Activated T-cell treated with anti-CD3 and anti-CD28 coated beads for 1 hour (primary cell): ENCODE measurements around the gene CRY1.
A peak's percentile ranks its signal among the peaks of the same experiment; 100 is the strongest.

ENCODE experiments used
- DNase-seq: peaks from one replicate; pipeline ENCODE4 v3.0.0-alpha.2; 2020; ENCODE audit warnings: low read depth

Gene CRY1

DNA sequence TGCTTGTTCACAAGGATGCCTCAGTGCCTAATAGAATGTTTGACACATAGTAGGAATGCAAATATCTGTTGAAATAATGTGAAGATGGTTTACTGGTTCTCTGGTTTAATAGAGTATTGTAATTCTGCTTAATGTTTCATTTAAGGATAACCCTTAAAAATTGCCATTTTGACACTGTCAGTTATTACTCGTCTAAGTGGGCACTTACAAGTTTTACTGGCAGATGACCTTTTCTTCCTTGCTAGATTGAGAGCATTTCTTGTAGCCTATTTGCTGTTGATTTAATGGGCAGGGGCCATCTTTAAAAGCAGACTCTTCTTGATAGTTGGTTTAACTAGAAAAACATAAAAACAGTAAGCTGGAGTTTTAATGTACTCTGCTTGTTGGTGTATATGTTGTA, 135.8 kb downstream of the CRY1 start:
- DNase-seq: no peak

DNA sequence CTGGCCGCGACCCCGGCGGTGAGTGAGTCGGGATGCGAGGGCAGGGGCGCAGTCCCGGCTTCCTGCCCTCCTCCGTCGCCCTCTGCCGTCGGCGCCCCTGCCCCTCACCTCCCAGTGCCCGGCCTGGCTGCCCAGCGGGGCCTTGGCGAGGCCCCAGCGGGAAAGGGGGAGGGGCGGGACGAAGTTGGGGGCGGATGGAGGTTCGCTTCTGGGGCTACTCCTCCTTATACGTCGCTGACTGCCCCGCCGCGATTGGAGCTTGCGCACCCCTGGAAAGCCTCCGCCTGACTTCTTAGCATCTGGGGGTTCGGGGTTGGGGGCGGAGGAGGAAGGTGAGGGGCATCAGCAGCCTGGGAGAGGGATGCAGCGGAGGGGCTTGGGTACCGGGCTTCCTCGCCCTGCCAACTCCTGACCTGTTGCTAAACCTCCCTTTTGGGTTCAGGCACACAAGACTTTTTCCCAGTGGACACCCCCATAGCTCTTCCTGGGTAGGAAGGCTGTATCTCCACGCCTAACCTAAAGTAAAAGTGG, 137.2 kb downstream of the CRY1 start:
- peak; percentile 33 for DNase-seq

DNA sequence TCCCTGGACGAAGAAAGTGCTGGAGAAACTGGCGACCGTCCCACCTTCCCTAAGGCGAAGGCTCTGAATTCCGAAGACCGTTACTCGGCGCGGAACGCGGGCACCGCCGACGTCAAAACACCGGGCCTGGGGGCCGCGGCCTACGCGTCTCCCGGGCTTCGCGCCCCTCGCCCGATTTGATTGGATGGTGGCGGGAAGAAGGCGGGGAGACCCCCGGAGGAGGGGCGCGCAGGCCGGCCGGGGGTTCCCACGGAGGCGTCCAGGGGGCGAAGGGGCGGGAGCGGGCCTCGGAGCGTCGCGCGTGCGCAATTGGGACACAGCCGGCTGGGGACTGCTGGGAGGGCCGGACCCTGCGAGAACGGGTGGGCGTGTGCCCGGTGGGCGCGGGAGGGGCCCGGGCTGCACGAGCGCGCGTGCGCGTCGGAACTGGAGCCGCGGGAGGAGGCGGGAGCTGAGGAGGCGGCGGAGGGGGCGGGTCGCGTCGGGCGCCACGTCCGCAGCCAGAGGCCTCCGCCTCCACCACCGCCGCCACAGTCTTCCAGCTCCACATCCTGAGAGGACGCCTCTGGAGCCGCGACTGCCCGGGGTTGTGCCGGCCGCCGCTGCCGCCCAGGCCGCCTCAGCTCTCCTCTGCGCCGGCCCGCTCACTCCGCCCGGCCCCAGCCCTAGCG, 137.8 kb downstream of the CRY1 start, which contains the start of gene TMEM263:
TSS of gene TMEM263 (plus strand) at position 531 of the 671 bp plus-strand sequence. CDS start 11,210 bp downstream, outside the sequence.
- DNase-seq: peak; percentile 83

DNA sequence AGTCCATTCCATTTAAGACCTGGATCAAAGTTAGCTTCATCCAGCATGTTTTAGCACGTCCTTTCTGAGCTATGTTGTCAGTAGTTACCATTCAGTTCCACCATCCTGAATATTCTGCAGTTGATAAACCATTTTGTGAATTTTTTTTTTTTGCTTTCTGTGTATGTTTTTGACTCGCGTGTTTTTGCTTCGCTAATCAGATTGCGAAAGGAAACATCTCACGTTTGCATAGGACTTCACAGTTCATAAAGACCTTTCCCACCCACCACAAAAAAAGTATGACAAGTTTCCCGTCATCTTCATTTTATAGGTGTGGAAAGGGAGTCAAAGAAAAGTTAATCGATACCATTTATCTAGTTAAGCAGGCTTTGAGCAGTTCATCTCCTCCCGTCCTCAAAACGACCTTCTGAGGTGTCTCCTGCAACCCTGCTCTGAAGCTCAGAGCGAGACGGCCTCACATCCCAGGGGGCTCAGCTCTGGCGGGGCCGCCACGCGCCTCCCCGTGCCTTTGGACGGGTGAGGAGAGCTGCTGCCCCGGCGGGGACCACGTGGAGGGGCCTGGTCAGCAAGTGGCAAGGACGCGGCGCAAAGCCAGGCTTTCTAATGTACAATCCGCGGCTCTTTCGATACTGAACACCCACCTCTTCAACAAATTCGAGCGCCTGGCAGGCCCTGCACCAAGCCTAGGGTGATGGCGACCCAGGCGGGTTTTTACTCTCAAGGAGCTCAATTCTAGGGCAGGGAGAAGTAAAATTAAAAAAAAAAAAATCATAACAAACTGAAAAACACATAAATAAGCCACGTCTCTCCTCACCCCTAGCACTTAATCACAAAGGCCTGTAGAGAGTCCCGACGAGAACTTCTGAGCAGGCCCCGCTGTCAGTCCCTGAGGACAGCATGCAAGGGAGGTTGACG, 138.6 kb downstream of the CRY1 start:
- peak; percentile 4 for DNase-seq

DNA sequence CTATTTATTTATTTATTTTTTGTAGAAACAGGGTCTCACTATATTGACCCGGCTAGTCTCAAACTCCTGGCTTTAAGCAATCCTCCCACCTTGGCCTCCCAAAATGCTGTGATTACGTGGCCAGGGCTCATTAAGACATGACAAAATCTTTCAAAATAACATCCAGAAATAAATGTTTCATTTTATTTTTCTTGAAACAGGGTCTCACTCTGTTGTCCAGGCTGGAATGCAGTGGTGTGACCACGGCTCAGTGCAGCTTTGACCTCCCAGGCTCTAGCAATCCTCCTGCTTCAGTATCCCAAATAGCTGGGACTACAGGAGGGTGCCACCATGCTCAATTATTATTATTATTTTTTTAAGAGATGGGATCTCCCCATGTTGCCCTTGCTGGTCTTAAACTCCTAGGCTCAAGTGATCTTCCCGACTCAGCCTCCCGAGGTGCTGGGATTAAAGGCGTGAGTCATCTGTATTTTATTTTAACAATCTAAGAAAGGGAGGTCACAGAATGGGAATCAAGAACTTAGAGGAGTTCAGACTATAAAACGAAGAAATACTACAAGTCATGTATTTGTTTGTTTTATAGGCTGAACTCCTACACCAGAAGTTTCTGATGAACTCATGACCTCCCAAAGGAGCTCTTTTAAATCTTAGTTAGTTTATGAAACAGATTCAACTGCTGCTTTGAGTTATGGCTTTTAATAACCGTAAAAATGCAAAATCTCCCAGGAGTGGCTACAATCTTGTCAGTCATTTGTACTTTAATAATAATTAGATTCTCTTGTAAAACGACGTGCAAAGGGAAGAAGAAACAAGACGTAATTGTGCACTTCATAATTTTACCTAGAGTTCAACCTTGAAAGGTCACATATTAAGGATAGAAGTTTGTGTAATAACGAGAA, 139.7 kb downstream of the CRY1 start:
- DNase-seq: no peak

DNA sequence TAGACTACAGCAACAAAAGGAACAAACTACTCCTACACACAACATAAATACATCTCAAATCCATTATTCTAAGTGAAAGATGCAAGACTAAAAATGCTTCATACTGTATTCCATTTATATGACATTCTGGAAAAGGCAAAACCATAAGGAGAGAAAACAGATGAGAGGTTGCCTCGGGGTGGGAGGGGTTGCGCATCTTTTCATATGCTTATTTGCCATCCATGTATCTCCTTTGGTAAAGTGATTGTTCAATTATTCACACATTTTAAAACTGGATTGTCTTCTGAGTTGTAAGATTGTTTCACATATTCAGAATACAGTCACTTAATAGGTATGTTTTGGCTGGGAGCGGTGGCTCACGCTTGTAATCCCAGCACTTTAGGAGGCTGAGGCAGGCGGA, 142.8 kb downstream of the CRY1 start:
- no peak for DNase-seq

DNA sequence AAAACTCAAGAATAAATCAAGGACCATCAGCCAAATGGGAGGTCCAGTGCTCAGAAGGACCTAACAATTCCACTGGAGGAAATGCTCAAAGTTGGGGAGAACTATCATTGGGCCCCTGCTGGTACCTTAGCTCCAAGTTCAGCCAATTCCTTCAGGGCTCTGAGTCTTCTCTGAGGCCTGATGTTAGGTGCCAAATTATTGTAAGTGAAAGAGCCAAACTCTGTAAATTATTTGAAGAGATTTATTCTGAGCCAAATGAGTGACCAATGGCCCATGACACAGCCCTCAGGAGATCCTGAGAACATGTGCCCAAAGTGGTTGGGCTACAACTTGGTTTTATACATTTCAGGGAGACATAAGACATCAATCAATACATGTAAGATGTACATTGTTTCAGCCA, 145.9 kb downstream of the CRY1 start:
- no peak for DNase-seq

DNA sequence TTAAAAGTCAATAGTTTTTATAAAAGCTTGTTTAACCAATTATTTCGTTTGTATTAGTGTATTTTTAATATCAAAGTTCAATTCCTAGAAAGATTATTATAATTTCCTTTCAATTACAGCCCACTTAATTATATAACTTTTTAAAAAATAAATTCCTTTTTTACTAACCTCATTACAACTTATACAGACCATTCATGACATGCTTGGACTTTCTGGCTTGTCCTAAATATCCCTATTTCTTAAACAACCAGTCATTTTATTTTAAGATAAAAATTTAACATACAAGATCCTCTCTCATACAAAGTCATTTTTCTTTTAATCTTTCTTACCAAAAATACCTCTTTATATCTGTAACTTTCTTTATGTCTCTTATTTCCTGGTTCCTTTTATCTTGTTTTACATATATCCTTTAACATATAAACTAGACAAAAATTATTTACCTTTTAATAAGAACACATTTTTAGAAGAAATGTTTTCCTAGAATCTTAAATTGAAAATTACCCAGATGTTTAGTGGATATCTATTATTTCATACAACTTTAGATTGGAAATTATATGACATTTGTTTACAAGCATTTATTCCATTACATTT, 148.0 kb downstream of the CRY1 start:
- DNase-seq: no peak

DNA sequence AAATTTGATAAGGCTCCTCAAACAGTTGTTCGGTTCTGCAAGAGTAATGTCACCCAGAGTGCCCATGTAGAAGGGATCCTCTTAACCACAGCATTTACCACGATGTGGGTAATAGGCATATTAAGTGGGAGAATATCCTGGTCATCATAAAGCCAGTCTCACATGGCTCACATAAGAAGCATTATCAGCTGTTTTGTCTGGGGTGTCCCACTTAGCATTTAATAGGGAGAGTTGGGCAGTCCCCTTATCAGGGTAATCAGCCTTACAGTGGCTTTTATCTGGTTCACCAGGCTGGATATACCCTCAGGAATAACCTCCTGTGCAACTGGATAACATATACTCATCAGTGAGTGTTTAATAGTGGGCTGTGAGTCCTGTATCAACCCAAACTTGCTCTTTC, 150.6 kb downstream of the CRY1 start:
- DNase-seq: no peak

DNA sequence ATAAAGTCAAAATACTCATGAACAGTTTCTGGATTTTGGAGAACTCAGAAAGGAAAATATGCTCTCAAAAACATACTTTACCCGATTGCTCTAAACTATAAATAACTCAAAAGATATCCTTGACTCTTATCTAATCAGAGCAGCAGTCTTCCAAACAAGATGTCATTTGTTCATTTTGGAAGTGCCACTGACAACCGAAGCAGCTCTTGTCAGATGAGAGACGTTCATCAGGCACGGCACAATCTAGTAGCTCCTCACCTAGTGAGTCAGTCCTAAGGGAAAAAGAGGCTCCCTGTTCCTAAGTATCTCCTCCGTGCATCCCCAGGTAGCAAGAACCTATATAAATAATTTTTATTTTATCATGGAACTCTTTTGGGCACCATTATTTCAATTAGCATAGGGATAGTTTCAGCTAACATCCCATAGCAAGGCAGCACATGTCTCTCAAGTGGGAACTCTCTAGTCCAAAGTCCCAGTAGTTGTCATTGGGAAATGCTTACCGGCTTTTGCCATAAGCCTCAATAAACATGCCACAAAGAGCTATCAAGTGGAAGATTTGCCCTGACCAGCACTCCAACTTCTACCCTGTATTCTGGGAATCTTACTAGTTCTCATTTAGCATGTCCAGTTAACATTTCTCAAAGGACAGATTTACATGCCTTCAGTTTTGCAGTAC, 151.7 kb downstream of the CRY1 start:
- DNase-seq: no peak
